IMR-90 (cell line): ENCODE data around the gene RAB28. TPM values are rescaled to one million over a fixed set of nuclear protein-coding genes. Genes with fewer than 3 reads are reported as not detected.

ENCODE experiments used
- ATAC-seq: fragments of 200-7000 bp; cut with Tn5 transposase; 2 replicates; pipeline ENCODE4 v1.9.1; 2020; ENCODE audit warnings: low read depth, mild to moderate bottlenecking, moderate library complexity
- BruUV-seq: library from RNA; stranded (reverse); fragments of 400-500 nt; replicated peaks from 2 replicates; lab custom pipeline; 2021; lab: Mats Ljungman, UMichigan
- CTCF ChIA-PET: fragments of 300-600 bp; formaldehyde crosslinking; extraction: SDS; loops from one replicate; lab custom pipeline; 2021; ENCODE audit warnings: antibody characterized with exemption; lab: Yijun Ruan, JAX
- POLR2A ChIA-PET: fragments of 300-600 bp; sonication (Branson Sonifier 250); formaldehyde crosslinking; loops from one replicate; lab custom pipeline; 2022; ENCODE audit warnings: antibody characterized with exemption; ENCODE audit not compliant: unreplicated experiment; lab: Charles Lee
- DNase-seq: peaks from one replicate; pipeline ENCODE4 v3.0.0; 2013
- H2AFZ ChIP-seq: replicated peaks from 2 replicates; pipeline ENCODE3; 2013; ENCODE audit warnings: low read length, mild to moderate bottlenecking; ENCODE audit not compliant: poor library complexity
- H2AK5ac ChIP-seq: 2 replicates; pipeline ENCODE4 v1.6.1; 2013; ENCODE audit warnings: low read depth, low read length, inconsistent platforms
- H2AK9ac ChIP-seq: replicated peaks from 2 replicates; pipeline ENCODE3; 2013; ENCODE audit warnings: mild to moderate bottlenecking, low read depth, low read length, moderate library complexity; ENCODE audit not compliant: poor library complexity
- H2BK120ac ChIP-seq: 2 replicates; pipeline ENCODE4 v1.6.1; 2013; ENCODE audit warnings: low read depth, low read length, inconsistent platforms
- H2BK15ac ChIP-seq: 3 replicates; pipeline ENCODE4 v1.6.1; 2013; ENCODE audit warnings: low read depth, low read length, inconsistent platforms
- H2BK20ac ChIP-seq: 2 replicates; pipeline ENCODE4 v1.6.1; 2013; ENCODE audit warnings: low read depth, mild to moderate bottlenecking, inconsistent platforms, low read length, moderate library complexity
- H2BK5ac ChIP-seq: 2 replicates; pipeline ENCODE4 v1.6.1; 2013; ENCODE audit warnings: mild to moderate bottlenecking, low read depth, low read length, inconsistent platforms; ENCODE audit not compliant: poor library complexity, severe bottlenecking
- H3K14ac ChIP-seq: replicated peaks from 2 replicates; pipeline ENCODE4 v1.6.1; 2013; ENCODE audit warnings: low read depth, low read length, inconsistent platforms
- H3K18ac ChIP-seq: 2 replicates; pipeline ENCODE4 v1.6.1; 2013; ENCODE audit warnings: low read depth, low read length, control low read depth
- H3K23ac ChIP-seq: 2 replicates; pipeline ENCODE4 v1.6.1; 2013; ENCODE audit warnings: low read depth, low read length, inconsistent platforms
- H3K27ac ChIP-seq: 2 replicates; pipeline ENCODE4 v1.5.1; 2013; ENCODE audit warnings: mild to moderate bottlenecking, control low read depth, low read length; ENCODE audit not compliant: insufficient read depth
- H3K27me3 ChIP-seq: 2 replicates; pipeline ENCODE4 v1.6.1; 2013; ENCODE audit warnings: low read length; ENCODE audit not compliant: control insufficient read depth, insufficient read depth
- H3K36me3 ChIP-seq: 2 replicates; pipeline ENCODE4 v1.6.1; 2013; ENCODE audit warnings: low read length, mixed read lengths; ENCODE audit not compliant: control insufficient read depth, insufficient read depth
- H3K4ac ChIP-seq: 2 replicates; pipeline ENCODE4 v1.6.1; 2013; ENCODE audit warnings: low read depth, low read length, inconsistent platforms
- H3K4me1 ChIP-seq: 2 replicates; pipeline ENCODE4 v1.6.1; 2013; ENCODE audit warnings: low read length, mixed read lengths; ENCODE audit not compliant: control insufficient read depth, insufficient read depth
- H3K4me2 ChIP-seq: 2 replicates; pipeline ENCODE4 v1.6.1; 2013; ENCODE audit warnings: low read depth, mild to moderate bottlenecking, control low read depth, low read length, moderate library complexity
- H3K4me3 ChIP-seq: 2 replicates; pipeline ENCODE4 v1.5.1; 2013; ENCODE audit warnings: low read depth, mild to moderate bottlenecking, control low read depth, low read length, moderate library complexity; ENCODE audit not compliant: insufficient read depth
- H3K56ac ChIP-seq: 2 replicates; pipeline ENCODE4 v1.6.1; 2013; ENCODE audit warnings: low read length, inconsistent platforms; ENCODE audit not compliant: insufficient read depth; ENCODE audit errors: extremely low read depth
- H3K79me1 ChIP-seq, 2 experiments: 2 replicates each; pipeline ENCODE4 v1.6.1; 2013; ENCODE audit warnings: low read length in 2 of 2, inconsistent platforms in 1 of 2, low read depth in 1 of 2
- H3K9ac ChIP-seq: 2 replicates; pipeline ENCODE4 v1.6.1; 2013; ENCODE audit warnings: low read depth, low read length, control low read depth
- H3K9me1 ChIP-seq: 2 replicates; pipeline ENCODE4 v1.6.1; 2013; ENCODE audit warnings: low read length, inconsistent platforms; ENCODE audit not compliant: insufficient read depth
- H3K9me3 ChIP-seq: 2 replicates; pipeline ENCODE4 v1.6.1; 2013; ENCODE audit warnings: low read length; ENCODE audit not compliant: control insufficient read depth, insufficient read depth
- H4K20me1 ChIP-seq: 2 replicates; pipeline ENCODE4 v1.6.1; 2013; ENCODE audit warnings: low read length, inconsistent platforms; ENCODE audit not compliant: insufficient read depth
- H4K5ac ChIP-seq: 2 replicates; pipeline ENCODE4 v1.6.1; 2013; ENCODE audit warnings: mild to moderate bottlenecking, low read depth, low read length, control low read depth
- H4K8ac ChIP-seq, 2 experiments: 2 replicates each; pipeline ENCODE4 v1.6.1; 2013; ENCODE audit warnings: low read depth in 2 of 2, low read length in 2 of 2, control low read depth in 1 of 2, inconsistent platforms in 1 of 2
- H4K91ac ChIP-seq: 2 replicates; pipeline ENCODE4 v1.6.1; 2013; ENCODE audit warnings: low read depth, low read length, inconsistent platforms; ENCODE audit not compliant: insufficient read depth
- CEBPB ChIP-seq: IDR thresholded peaks from 2 replicates; pipeline ENCODE4 v1.6.1; 2012; ENCODE audit warnings: low read depth, low read length, improper control_type of control experiment
- CHD1 ChIP-seq: IDR thresholded peaks from 2 replicates; pipeline ENCODE4 v1.6.1; 2012; ENCODE audit warnings: low read depth, low read length, improper control_type of control experiment
- CTCF ChIP-seq: conservative IDR thresholded peaks from 2 replicates; pipeline ENCODE4 v1.5.1; 2012; ENCODE audit warnings: mild to moderate bottlenecking, low read depth, low read length, improper control_type of control experiment
- MAFK ChIP-seq: IDR thresholded peaks from 2 replicates; pipeline ENCODE4 v1.6.1; 2012; ENCODE audit warnings: low read depth, low read length, improper control_type of control experiment
- MAZ ChIP-seq: IDR thresholded peaks from 2 replicates; pipeline ENCODE4 v1.6.1; 2012; ENCODE audit warnings: low read depth, mild to moderate bottlenecking, low read length, improper control_type of control experiment, moderate library complexity, borderline replicate concordance
- MXI1 ChIP-seq: IDR thresholded peaks from 2 replicates; pipeline ENCODE4 v1.6.1; 2012; ENCODE audit warnings: low read depth, mild to moderate bottlenecking, low read length, moderate library complexity, borderline replicate concordance
- NFE2L2 ChIP-seq: fragments of 150-350 bp; IDR thresholded peaks from 2 replicates; pipeline ENCODE4 v1.6.1; 2016; ENCODE audit warnings: low read depth, mild to moderate bottlenecking, low read length
- POLR2A ChIP-seq: IDR thresholded peaks from 2 replicates; pipeline ENCODE4 v1.6.1; 2012; ENCODE audit warnings: mild to moderate bottlenecking, low read depth, low read length
- RAD21 ChIP-seq: IDR thresholded peaks from 2 replicates; pipeline ENCODE4 v1.6.1; 2012; ENCODE audit warnings: low read length, improper control_type of control experiment
- RCOR1 ChIP-seq: IDR thresholded peaks from 2 replicates; pipeline ENCODE4 v1.6.1; 2012; ENCODE audit warnings: mild to moderate bottlenecking, low read length, improper control_type of control experiment; ENCODE audit not compliant: insufficient replicate concordance
- SMC3 ChIP-seq: fragments of 150-350 bp; IDR thresholded peaks from 2 replicates; pipeline ENCODE4 v1.6.1; 2016; ENCODE audit warnings: low read depth, mild to moderate bottlenecking, antibody characterized with exemption, low read length, moderate library complexity
- dilution Hi-C: fragments of 300-500 bp; cut with HindIII; formaldehyde crosslinking; loops from one replicate; pipeline ENCODE4 v1.14.3; 2018; ENCODE audit warnings: low sequenced_read_pairs; ENCODE audit not compliant: unreplicated experiment
- in situ Hi-C: fragments of 300-500 bp; cut with MboI; formaldehyde crosslinking; loops from 3 replicates; pipeline ENCODE4 v1.14.3; 2019; ENCODE audit warnings: low sequenced_read_pairs, inconsistent platforms, mixed read lengths
- intact Hi-C: fragments of 100-400 bp; cut with micrococcal nuclease; formaldehyde crosslinking; loops from 2 replicates; pipeline ENCODE4 v1.10.0; 2022
- polyA plus RNA-seq, 3 experiments: library from polyadenylated mRNA; depleted of rRNA; stranded (reverse); fragments of >200 nt; gene quantifications; 2 replicates each; pipeline ENCODE4 v1.2.3, GENCODE V29; 2012; ENCODE audit warnings: low replicate concordance in 1 of 3
- total RNA-seq: library from RNA; depleted of rRNA; stranded (reverse); fragments of >200 nt; gene quantifications from 2 replicates; pipeline ENCODE4 v1.2.3, GENCODE V29; 2012
- TF ChIP-seq, protein P1 (sequence below): fragments of 150-350 bp; IDR thresholded peaks from 2 replicates; pipeline ENCODE4 v1.6.1; 2016; ENCODE audit warnings: low read depth, mild to moderate bottlenecking, low read length, moderate library complexity, borderline replicate concordance
- TF ChIP-seq, protein P2 (sequence below): fragments of 150-350 bp; IDR thresholded peaks from 2 replicates; pipeline ENCODE4 v1.6.1; 2017; ENCODE audit warnings: mild to moderate bottlenecking, antibody characterized with exemption, low read length, low read depth

Gene RAB28
- total and polyA plus RNA-seq, 2 of the 4 experiments (the other 2 are of a cell fraction), result 7.5 to 10.8 TPM

- dilution Hi-C loops (no loop called here), intact Hi-C loops (no loop called here), in situ Hi-C loops (no loop called here)
- H2BK15ac ChIP-seq, result no peak overlapping the region
- no peaks in the 10 kb centered on the region for H3K4me1 ChIP-seq
- H2BK20ac ChIP-seq, result no peak overlapping the region
- H2AK5ac ChIP-seq, result no peak overlapping the region
- H2BK5ac ChIP-seq, result no peak overlapping the region
- H3K9me3 ChIP-seq, result no peaks in the 10 kb centered on the region
- no peak overlapping the region for H3K23ac ChIP-seq
- DNase-seq (no peak), ATAC-seq (no peak)
- no peak overlapping the region for H4K8ac ChIP-seq
- H3K27me3 ChIP-seq, result peaks cover 5% of the 10 kb centered on the region
- no peak overlapping the region for H3K4me2 ChIP-seq
- H3K56ac ChIP-seq, result no peak overlapping the region
- ChIA-PET POLR2A (no interaction called here), CTCF (no interaction called here)
- no peak overlapping the region for H3K27ac ChIP-seq
- no peak overlapping the region for H3K18ac ChIP-seq
- no peak overlapping the region for H4K91ac ChIP-seq
- H3K9ac ChIP-seq, result no peak overlapping the region
- H2AK9ac ChIP-seq, result no peak overlapping the region
- no peak overlapping the region for H2AFZ ChIP-seq
- H4K20me1 ChIP-seq, result no peaks in the 10 kb centered on the region
- no peak overlapping the region for H4K5ac ChIP-seq
- no peak overlapping the region for H3K4me3 ChIP-seq
- no TSS peak for BruUV-seq
- H3K4ac ChIP-seq, result no peak overlapping the region
- no peak overlapping the region for H2BK120ac ChIP-seq
- no peaks in the 10 kb centered on the region for H3K9me1 ChIP-seq
- no peak for TF ChIP-seq MAFK
- TF ChIP-seq CTCF, result no peak
- TF ChIP-seq, protein P1, sequence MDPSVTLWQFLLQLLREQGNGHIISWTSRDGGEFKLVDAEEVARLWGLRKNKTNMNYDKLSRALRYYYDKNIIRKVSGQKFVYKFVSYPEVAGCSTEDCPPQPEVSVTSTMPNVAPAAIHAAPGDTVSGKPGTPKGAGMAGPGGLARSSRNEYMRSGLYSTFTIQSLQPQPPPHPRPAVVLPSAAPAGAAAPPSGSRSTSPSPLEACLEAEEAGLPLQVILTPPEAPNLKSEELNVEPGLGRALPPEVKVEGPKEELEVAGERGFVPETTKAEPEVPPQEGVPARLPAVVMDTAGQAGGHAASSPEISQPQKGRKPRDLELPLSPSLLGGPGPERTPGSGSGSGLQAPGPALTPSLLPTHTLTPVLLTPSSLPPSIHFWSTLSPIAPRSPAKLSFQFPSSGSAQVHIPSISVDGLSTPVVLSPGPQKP, result no peak
- no peak for TF ChIP-seq RAD21
- no peak for TF ChIP-seq RCOR1
- TF ChIP-seq CEBPB, result no peak
- TF ChIP-seq SMC3, result no peak
- no peak for TF ChIP-seq CHD1
- TF ChIP-seq MAZ, result no peak
- no peak for TF ChIP-seq MXI1
- no peak for TF ChIP-seq NFE2L2
- TF ChIP-seq POLR2A, result no peak
- TF ChIP-seq, protein P2, sequence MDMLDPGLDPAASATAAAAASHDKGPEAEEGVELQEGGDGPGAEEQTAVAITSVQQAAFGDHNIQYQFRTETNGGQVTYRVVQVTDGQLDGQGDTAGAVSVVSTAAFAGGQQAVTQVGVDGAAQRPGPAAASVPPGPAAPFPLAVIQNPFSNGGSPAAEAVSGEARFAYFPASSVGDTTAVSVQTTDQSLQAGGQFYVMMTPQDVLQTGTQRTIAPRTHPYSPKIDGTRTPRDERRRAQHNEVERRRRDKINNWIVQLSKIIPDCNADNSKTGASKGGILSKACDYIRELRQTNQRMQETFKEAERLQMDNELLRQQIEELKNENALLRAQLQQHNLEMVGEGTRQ, result no peak
- H3K79me1 ChIP-seq, result no peaks in the 10 kb centered on the region
- H3K36me3 ChIP-seq, result no peaks in the 10 kb centered on the region
- no peak overlapping the region for H3K14ac ChIP-seq
These were observed 143.5 kb downstream of the RAB28 start for GRCh38 chr4:13340672-13341071.
